ENCODE measurements around the gene CTCF.

CTCF gene

GRCh38 chr16:67543582-67543981 is 18.7 kb upstream of the CTCF start:
- no peak overlapping the region for H3K4me3 ChIP-seq (ENCODE audit: low read depth, low read length)
- peaks cover 5% of the 10 kb centered on the region; the same call in 1 of the 2 replicates for H3K36me3 ChIP-seq (ENCODE audit: insufficient read depth, low read length)
- H3K4me1 ChIP-seq (ENCODE audit: control insufficient read depth, insufficient read depth, low read length, unreplicated experiment) = peaks cover 23% of the 10 kb centered on the region
- no peak overlapping the region for H3K27ac ChIP-seq (ENCODE audit: low read depth, low read length)
- no peaks in the 10 kb centered on the region for H3K27me3 ChIP-seq (ENCODE audit: insufficient read depth, low read length)
- H3K79me2 ChIP-seq (ENCODE audit: control insufficient read depth, insufficient read depth, low read length, unreplicated experiment) = peaks cover 12% of the 10 kb centered on the region
- no peak overlapping the region for H2AFZ ChIP-seq (ENCODE audit: low read length, unreplicated experiment)

DNA sequence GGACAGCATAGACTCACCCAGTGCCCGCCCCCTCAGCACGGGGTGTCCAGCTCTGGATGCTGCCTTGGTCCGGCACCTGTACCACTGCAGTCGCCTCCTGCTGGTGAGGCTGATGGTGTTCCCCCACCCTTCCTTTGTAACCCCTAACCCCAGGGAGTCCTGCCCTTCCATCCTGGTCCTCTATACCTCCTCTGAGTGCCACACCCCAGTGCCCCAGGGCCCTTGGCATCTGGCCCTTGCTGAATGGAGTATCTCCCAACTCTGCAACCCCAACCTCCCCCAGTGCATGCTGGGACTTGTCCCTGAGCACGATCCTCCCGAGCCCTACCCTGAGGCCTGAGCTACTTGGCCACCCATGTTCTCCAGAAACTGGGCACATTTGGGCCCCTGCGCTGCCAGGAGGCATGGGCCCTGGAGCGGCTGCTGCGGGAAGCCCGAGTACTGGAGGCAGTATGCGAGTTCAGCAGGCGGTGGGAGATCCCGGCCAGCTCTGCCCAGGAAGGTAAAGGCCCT is 17.9 kb upstream of the CTCF start:
- peaks cover 5% of the 10 kb centered on the region for H3K79me2 ChIP-seq (ENCODE audit: control insufficient read depth, insufficient read depth, low read length, unreplicated experiment)
- peaks cover 5% of the 10 kb centered on the region; the same call in 1 of the 2 replicates for H3K36me3 ChIP-seq (ENCODE audit: insufficient read depth, low read length)
- no peak overlapping the region for H3K4me3 ChIP-seq (ENCODE audit: low read depth, low read length)
- H3K27me3 ChIP-seq (ENCODE audit: insufficient read depth, low read length) = no peaks in the 10 kb centered on the region
- H2AFZ ChIP-seq (ENCODE audit: low read length, unreplicated experiment) = no peak overlapping the region
- peaks cover 15% of the 10 kb centered on the region for H3K4me1 ChIP-seq (ENCODE audit: control insufficient read depth, insufficient read depth, low read length, unreplicated experiment)
- H3K27ac ChIP-seq (ENCODE audit: low read depth, low read length) = no peak overlapping the region

DNA sequence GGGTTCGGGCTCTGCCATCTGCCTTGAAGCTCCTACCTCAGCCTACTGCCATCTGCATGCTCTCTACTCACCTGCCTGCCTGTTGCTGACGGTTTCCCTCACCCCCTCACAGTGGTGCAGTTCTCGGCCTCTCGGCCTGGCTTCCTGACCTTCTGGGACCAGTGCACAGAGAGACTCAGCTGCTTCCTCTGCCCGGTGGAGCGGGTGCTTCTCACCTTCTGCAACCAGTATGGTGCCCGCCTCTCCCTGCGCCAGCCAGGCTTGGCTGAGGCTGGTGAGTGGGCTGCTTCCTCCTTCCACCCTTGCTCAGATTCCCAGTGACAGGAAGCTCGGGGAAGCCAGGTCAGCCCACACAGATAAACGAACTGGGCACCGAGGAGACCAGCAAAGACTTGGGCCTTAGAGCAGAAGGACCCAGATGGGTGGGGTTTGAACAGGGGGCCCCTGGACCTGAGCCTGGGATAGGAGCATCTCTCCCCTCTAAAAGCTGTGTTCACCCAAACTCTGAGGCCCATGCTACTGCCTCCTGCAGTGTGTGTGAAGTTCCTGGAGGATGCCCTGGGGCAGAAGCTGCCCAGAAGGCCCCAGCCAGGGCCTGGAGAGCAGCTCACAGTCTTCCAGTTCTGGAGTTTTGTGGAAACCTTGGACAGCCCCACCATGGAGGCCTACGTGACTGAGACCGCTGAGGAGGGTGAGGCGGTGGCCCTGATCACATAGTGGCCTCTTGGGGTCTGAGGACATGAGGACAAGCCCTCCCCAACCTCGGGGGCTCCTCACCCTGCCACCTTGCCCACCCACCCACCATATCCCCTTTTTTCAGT is 17.3 kb upstream of the CTCF start:
- H3K4me3 ChIP-seq (ENCODE audit: low read depth, low read length) = no peak overlapping the region

GRCh38 chr16:67545665-67546024 is 16.7 kb upstream of the CTCF start:
- Histone ChIP-seq H3K27me3 (ENCODE audit: insufficient read depth, low read length) (no peaks in the 10 kb centered on the region), H3K79me2 (ENCODE audit: control insufficient read depth, insufficient read depth, low read length, unreplicated experiment) (no peaks in the 10 kb centered on the region), H3K4me3 (ENCODE audit: low read depth, low read length) (no peak overlapping the region), H3K27ac (ENCODE audit: low read depth, low read length) (no peak overlapping the region), H3K4me1 (ENCODE audit: control insufficient read depth, insufficient read depth, low read length, unreplicated experiment) (peaks cover 12% of the 10 kb centered on the region), H2AFZ (ENCODE audit: low read length, unreplicated experiment) (no peak overlapping the region), H3K36me3 (ENCODE audit: insufficient read depth, low read length) (peaks cover 5% of the 10 kb centered on the region; the same call in 1 of the 2 replicates)

More for the DNA sequence above, 17.3 kb upstream of the CTCF start:
- H2AFZ ChIP-seq (ENCODE audit: low read length, unreplicated experiment) = no peak overlapping the region
- no peaks in the 10 kb centered on the region for H3K79me2 ChIP-seq (ENCODE audit: control insufficient read depth, insufficient read depth, low read length, unreplicated experiment)
- H3K27ac ChIP-seq (ENCODE audit: low read depth, low read length) = no peak overlapping the region
- peaks cover 12% of the 10 kb centered on the region for H3K4me1 ChIP-seq (ENCODE audit: control insufficient read depth, insufficient read depth, low read length, unreplicated experiment)
- H3K36me3 ChIP-seq (ENCODE audit: insufficient read depth, low read length) = peaks cover 5% of the 10 kb centered on the region; the same call in 1 of the 2 replicates
- H3K27me3 ChIP-seq (ENCODE audit: insufficient read depth, low read length) = no peaks in the 10 kb centered on the region

DNA sequence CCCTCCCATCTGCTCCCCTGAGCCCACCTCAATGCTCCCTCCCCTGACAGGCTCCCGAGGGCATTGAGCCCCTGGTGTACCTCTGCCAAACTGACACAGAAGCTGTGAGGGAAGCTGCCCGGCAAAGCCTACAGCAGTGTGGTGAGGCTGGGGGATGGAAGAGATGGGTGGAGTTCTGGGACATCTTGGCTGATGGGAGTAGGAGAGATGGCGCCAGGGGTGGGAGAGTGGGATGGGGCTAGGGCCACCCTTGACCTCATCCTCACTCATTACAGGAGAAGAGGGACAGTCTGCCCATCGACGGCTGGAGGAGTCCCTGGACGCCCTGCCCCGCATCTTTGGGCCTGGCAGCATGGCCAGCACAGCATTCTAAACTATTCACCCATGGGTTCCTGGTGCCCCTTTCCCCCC is 16.2 kb upstream of the CTCF start:
- H3K79me2 ChIP-seq (ENCODE audit: control insufficient read depth, insufficient read depth, low read length, unreplicated experiment) = no peaks in the 10 kb centered on the region
- H3K36me3 ChIP-seq (ENCODE audit: insufficient read depth, low read length) = peaks cover 5% of the 10 kb centered on the region; the same call in 1 of the 2 replicates
- H3K27me3 ChIP-seq (ENCODE audit: insufficient read depth, low read length) = no peaks in the 10 kb centered on the region
- H3K4me3 ChIP-seq (ENCODE audit: low read depth, low read length) = no peak overlapping the region
- H2AFZ ChIP-seq (ENCODE audit: low read length, unreplicated experiment) = no peak overlapping the region
- peaks cover 12% of the 10 kb centered on the region for H3K4me1 ChIP-seq (ENCODE audit: control insufficient read depth, insufficient read depth, low read length, unreplicated experiment)
- no peak overlapping the region for H3K27ac ChIP-seq (ENCODE audit: low read depth, low read length)

GRCh38 chr16:67546761-67547422 is 15.4 kb upstream of the CTCF start:
- Histone ChIP-seq H3K36me3 (ENCODE audit: insufficient read depth, low read length) (peaks cover 3% of the 10 kb centered on the region; the same call in 1 of the 2 replicates), H3K27ac (ENCODE audit: low read depth, low read length) (no peak overlapping the region), H3K4me3 (ENCODE audit: low read depth, low read length) (no peak overlapping the region), H3K4me1 (ENCODE audit: control insufficient read depth, insufficient read depth, low read length, unreplicated experiment) (peaks cover 5% of the 10 kb centered on the region), H2AFZ (ENCODE audit: low read length, unreplicated experiment) (no peak overlapping the region), H3K27me3 (ENCODE audit: insufficient read depth, low read length) (no peaks in the 10 kb centered on the region), H3K79me2 (ENCODE audit: control insufficient read depth, insufficient read depth, low read length, unreplicated experiment) (no peaks in the 10 kb centered on the region)

DNA sequence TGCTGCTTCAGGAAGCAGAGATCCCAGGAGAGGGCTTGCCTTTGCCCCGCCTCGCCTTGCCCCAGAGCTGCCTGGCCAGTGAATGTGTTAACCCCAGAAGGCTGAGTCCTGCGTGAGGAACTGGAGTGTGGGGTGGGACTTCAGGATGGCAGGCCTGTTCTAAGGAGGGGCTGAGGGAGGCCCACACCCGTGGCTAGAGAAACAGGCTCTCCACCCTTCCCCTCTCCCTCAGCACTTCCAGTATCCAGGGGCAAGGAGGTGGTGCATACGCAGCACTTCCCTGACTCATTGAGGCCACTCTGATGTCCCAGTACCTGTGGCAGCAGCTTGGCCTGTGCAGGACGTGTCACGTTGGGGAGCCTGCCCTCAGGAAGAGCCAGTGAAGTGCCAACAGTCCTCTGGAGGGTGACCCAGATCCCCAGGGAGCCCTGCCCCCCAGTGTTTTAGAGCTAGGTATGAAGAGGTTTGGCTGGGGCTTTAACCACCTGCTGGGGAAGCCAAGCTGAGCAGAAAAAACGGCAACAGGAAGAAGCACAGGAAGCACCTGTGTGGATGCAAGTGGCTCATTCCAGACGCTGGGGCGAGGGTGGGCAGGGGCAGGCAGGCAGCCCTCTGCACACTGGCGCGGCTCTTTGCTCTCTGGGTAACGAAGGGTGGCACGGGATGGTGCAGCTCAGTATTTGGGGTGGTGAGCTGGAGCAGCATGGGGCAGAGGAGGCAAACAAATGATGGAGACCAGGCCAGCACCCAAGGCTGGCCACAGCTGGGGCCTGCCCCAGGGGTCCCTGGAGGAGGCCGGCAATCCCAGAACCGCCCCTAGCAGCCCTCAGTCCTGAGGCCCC is 14.7 kb upstream of the CTCF start:
- H3K4me3 ChIP-seq (ENCODE audit: low read depth, low read length) = no peak overlapping the region
- no peak overlapping the region for H3K27ac ChIP-seq (ENCODE audit: low read depth, low read length)
- no peaks in the 10 kb centered on the region; the same call in 1 of the 2 replicates for H3K36me3 ChIP-seq (ENCODE audit: insufficient read depth, low read length)
- H3K79me2 ChIP-seq (ENCODE audit: control insufficient read depth, insufficient read depth, low read length, unreplicated experiment) = no peaks in the 10 kb centered on the region
- no peak overlapping the region for H2AFZ ChIP-seq (ENCODE audit: low read length, unreplicated experiment)
- H3K4me1 ChIP-seq (ENCODE audit: control insufficient read depth, insufficient read depth, low read length, unreplicated experiment) = no peaks in the 10 kb centered on the region
- no peaks in the 10 kb centered on the region for H3K27me3 ChIP-seq (ENCODE audit: insufficient read depth, low read length)

DNA sequence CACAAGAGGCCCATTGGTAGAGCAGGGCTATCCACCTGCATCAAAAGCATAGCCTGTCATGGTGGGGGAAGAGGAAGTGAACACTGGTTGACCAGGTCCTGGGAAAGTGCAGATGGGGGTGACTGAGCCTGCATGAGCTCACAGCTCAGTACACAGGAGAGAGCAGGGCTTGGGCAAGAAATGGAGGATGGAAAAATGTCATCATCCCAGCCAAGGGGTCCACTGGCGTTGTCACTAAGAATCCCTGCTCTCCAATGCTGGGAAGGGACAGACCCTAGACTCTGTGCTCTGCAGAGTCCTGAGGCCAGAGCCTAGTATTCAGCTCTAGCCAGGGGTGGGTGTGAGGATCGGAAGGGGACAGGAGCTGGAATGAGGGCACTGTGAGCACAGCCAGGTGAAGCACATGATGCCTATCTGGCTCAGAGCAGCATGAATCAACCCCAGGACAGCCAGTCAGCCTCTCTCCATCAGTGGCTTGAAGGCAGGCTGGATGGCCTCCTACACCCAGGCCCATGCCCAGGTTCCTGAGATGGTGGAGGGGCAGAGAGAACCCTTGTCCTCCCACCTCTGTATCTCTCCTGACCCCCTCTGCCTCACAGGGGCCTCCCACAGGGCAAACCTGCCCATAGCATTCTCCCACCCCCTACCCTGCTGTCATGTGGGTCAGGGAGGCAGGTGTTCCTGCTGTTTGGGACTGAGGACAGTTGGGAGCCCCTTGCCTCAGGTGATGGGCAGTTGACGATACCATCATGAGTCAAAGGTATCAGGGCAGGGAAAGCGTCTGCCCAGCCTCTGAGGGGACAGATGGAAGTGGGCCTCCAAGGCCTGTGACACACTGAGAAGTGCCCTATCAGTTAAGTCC is 13.8 kb upstream of the CTCF start:
- H3K4me3 ChIP-seq (ENCODE audit: low read depth, low read length) = no peak overlapping the region
- H3K79me2 ChIP-seq (ENCODE audit: control insufficient read depth, insufficient read depth, low read length, unreplicated experiment) = no peaks in the 10 kb centered on the region
- H3K27ac ChIP-seq (ENCODE audit: low read depth, low read length) = no peak overlapping the region
- no peaks in the 10 kb centered on the region; the same call in 1 of the 2 replicates for H3K36me3 ChIP-seq (ENCODE audit: insufficient read depth, low read length)
- no peaks in the 10 kb centered on the region for H3K27me3 ChIP-seq (ENCODE audit: insufficient read depth, low read length)
- no peak overlapping the region for H2AFZ ChIP-seq (ENCODE audit: low read length, unreplicated experiment)
- peaks cover 3% of the 10 kb centered on the region for H3K4me1 ChIP-seq (ENCODE audit: control insufficient read depth, insufficient read depth, low read length, unreplicated experiment)

DNA sequence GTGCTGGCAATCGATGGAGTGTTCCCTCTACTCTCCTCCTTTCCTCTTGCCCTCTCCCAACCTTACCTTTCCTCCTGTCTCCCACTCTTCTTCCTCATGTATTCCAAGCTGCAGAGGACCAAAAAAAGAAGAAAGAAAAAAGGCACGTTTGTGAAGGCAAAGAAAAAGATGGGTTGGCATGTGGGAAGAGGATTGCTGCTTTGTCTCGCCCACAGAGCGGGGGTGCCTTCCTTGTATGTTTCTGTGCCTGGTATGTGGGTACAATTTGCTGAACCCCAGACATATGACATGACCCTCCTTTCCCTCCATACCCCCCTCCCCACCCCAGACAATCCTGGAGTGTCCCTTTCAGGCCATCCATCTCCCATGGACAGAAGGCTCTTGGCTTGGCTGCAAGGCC is 13.1 kb upstream of the CTCF start:
- no peaks in the 10 kb centered on the region; the same call in 1 of the 2 replicates for H3K36me3 ChIP-seq (ENCODE audit: insufficient read depth, low read length)
- H3K4me3 ChIP-seq (ENCODE audit: low read depth, low read length) = no peak overlapping the region
- no peak overlapping the region for H3K27ac ChIP-seq (ENCODE audit: low read depth, low read length)
- no peaks in the 10 kb centered on the region for H3K79me2 ChIP-seq (ENCODE audit: control insufficient read depth, insufficient read depth, low read length, unreplicated experiment)
- peaks cover 8% of the 10 kb centered on the region for H3K4me1 ChIP-seq (ENCODE audit: control insufficient read depth, insufficient read depth, low read length, unreplicated experiment)
- H3K27me3 ChIP-seq (ENCODE audit: insufficient read depth, low read length) = no peaks in the 10 kb centered on the region
- no peak overlapping the region for H2AFZ ChIP-seq (ENCODE audit: low read length, unreplicated experiment)

All from ACC112 (cell line).